Posterior vena cava (tissue), 2 donors: Measurements from ENCODE around the gene TSNAXIP1. TPM values are rescaled to one million over a fixed set of nuclear protein-coding genes. Genes with fewer than 3 reads are reported as not detected.
"Not testable (repeated sequence)": the region's sequence is repeated elsewhere in the genome, so short reads cannot be mapped to it uniquely, and the experiment has no call there.

ENCODE experiments used
- DNase-seq: peaks from one replicate; pipeline ENCODE4 v3.0.0-alpha.2; 2020; ENCODE audit warnings: low spot score
- intact Hi-C, 2 donors: fragments of 100-400 bp; cut with DNase I; formaldehyde crosslinking; loops; one replicate each; pipeline versions ENCODE4 v1.14.1 to v1.14.2; 2022 to 2023
- total RNA-seq, 2 donors: library from RNA; stranded (reverse); fragmentation: NEBNext Ultra II Directional; extraction: Animal tissue kit (Norgen Biotek cat#: 25700); gene quantifications; one replicate each; pipeline ENCODE4 v1.2.1, GENCODE V29; 2021
- donor health status: DM: yes; HTN: yes; CAD: no.
- donor health status: DM: yes; HTN: yes; CAD: no.

The TSNAXIP1 gene
- total RNA-seq, 2 donors from 2014 or later = 0.37 to 0.52 TPM

- DNase-seq = peak; percentile 90
- intact Hi-C loops = no loop called here
Observed at GRCh38 chr16:67847064-67847861, 40.6 kb downstream of the TSNAXIP1 start, which contains the start of gene CENPT. CENPT (minus strand) TSS chr16:67847693; CDS start chr16:67833859, 13,834 bp downstream.

GRCh38 chr16:67848118-67848517, 41.4 kb downstream of the TSNAXIP1 start:
- intact Hi-C loops = no loop called here
- DNase-seq = no peak

GRCh38 chr16:67853670-67854069, 47.0 kb downstream of the TSNAXIP1 start:
- no peak for DNase-seq
- intact Hi-C loops = no loop called here

- no peak for DNase-seq
- intact Hi-C loops = no loop called here
Observed at GRCh38 chr16:67855789-67856188, 49.1 kb downstream of the TSNAXIP1 start.

GRCh38 chr16:67856927-67857546, 50.3 kb downstream of the TSNAXIP1 start:
- DNase-seq = no peak
- intact Hi-C loops = no loop called here

- intact Hi-C loops = no loop called here
- peak; percentile 95 for DNase-seq
Observed at GRCh38 chr16:67857547-67858233, 51.0 kb downstream of the TSNAXIP1 start.

GRCh38 chr16:67858500-67858899, 51.8 kb downstream of the TSNAXIP1 start:
- intact Hi-C loops = no loop called here
- DNase-seq = no peak

- DNase-seq = no peak
- intact Hi-C loops = no loop called here
Observed at GRCh38 chr16:67860589-67861398, 54.1 kb downstream of the TSNAXIP1 start.

- no peak for DNase-seq
- intact Hi-C loops = no loop called here
Observed at GRCh38 chr16:67861877-67862276, 55.2 kb downstream of the TSNAXIP1 start.

GRCh38 chr16:67862623-67863583, 56.2 kb downstream of the TSNAXIP1 start:
- peak; percentile 94 for DNase-seq
- intact Hi-C loops = no loop called here

GRCh38 chr16:67864044-67864443, 57.4 kb downstream of the TSNAXIP1 start:
- DNase-seq, intact Hi-C loops: not testable (repeated sequence)

- DNase-seq = no peak
- intact Hi-C loops = no loop called here
Observed at GRCh38 chr16:67864594-67864993, 57.9 kb downstream of the TSNAXIP1 start.

GRCh38 chr16:67865318-67865717, 58.6 kb downstream of the TSNAXIP1 start:
- intact Hi-C loops = no loop called here
- DNase-seq = no peak

GRCh38 chr16:67868290-67868689, 61.6 kb downstream of the TSNAXIP1 start:
- intact Hi-C loops = no loop called here
- DNase-seq = no peak

- intact Hi-C loops = loop anchor here in 1 of 2 donors (10.0 kb wide), 1 partner anchor 55 kb away; no protein-coding TSS in a partner anchor
- DNase-seq = no peak
Observed at GRCh38 chr16:67869653-67870052, 63.0 kb downstream of the TSNAXIP1 start.

- DNase-seq = no peak
- intact Hi-C loops = loop anchor here in 1 of 2 donors (10.0 kb wide), 1 partner anchor 56 kb away; no protein-coding TSS in a partner anchor
Observed at GRCh38 chr16:67871256-67871655, 64.6 kb downstream of the TSNAXIP1 start.

- DNase-seq = no peak
- intact Hi-C loops = loop anchor here in 1 of 2 donors (10.0 kb wide), 1 partner anchor 57 kb away; no protein-coding TSS in a partner anchor
Observed at GRCh38 chr16:67872131-67872630, 65.5 kb downstream of the TSNAXIP1 start.
